Measurements from ENCODE around the gene NDRG2. TPM values are rescaled to one million over a fixed set of nuclear protein-coding genes. Genes with fewer than 3 reads are reported as not detected.

Gene NDRG2
- total RNA-seq, 1 donor from 2014 or later, result 33.1 TPM

DNA sequence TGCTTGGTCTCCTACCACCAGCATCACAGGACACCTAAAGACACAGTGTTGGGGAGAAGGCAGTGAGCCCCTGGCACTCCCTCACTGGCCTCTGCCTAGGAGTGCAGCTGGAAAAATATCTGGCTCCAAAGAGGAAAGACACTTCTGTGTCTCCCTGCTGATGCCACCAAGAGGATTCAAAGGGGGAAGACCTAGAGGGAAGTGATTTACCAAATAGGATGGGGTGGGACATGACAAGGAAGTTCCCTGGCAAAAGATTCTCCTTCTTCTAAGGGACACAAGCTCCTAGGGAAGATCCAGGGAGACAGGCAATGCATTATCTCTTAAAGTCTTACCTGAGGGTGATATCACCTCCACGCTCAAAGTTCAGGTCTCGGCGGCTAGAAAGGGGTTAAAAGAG is 6.1 kb downstream of the NDRG2 start:
- no peak overlapping the region for H3K27ac Mint-ChIP-seq (ENCODE audit: unreplicated experiment)
- TF ChIP-seq, protein P1, sequence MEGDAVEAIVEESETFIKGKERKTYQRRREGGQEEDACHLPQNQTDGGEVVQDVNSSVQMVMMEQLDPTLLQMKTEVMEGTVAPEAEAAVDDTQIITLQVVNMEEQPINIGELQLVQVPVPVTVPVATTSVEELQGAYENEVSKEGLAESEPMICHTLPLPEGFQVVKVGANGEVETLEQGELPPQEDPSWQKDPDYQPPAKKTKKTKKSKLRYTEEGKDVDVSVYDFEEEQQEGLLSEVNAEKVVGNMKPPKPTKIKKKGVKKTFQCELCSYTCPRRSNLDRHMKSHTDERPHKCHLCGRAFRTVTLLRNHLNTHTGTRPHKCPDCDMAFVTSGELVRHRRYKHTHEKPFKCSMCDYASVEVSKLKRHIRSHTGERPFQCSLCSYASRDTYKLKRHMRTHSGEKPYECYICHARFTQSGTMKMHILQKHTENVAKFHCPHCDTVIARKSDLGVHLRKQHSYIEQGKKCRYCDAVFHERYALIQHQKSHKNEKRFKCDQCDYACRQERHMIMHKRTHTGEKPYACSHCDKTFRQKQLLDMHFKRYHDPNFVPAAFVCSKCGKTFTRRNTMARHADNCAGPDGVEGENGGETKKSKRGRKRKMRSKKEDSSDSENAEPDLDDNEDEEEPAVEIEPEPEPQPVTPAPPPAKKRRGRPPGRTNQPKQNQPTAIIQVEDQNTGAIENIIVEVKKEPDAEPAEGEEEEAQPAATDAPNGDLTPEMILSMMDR (IDR thresholded peaks at IDR 0.05; ENCODE audit: partially characterized antibody, unreplicated experiment), result no peak
- peaks cover 8% of the 10 kb centered on the region for H3K9me3 Mint-ChIP-seq (ENCODE audit: unreplicated experiment)
- peaks cover 2% of the 10 kb centered on the region for H3K27me3 Mint-ChIP-seq (ENCODE audit: unreplicated experiment)
- H3K4me3 Mint-ChIP-seq (ENCODE audit: unreplicated experiment), result no peak overlapping the region
- H3K36me3 Mint-ChIP-seq (ENCODE audit: unreplicated experiment), result peaks cover 4% of the 10 kb centered on the region
- H3K4me1 Mint-ChIP-seq (ENCODE audit: low read depth, unreplicated experiment), result peaks cover 4% of the 10 kb centered on the region
- DNase-seq, result no peak

DNA sequence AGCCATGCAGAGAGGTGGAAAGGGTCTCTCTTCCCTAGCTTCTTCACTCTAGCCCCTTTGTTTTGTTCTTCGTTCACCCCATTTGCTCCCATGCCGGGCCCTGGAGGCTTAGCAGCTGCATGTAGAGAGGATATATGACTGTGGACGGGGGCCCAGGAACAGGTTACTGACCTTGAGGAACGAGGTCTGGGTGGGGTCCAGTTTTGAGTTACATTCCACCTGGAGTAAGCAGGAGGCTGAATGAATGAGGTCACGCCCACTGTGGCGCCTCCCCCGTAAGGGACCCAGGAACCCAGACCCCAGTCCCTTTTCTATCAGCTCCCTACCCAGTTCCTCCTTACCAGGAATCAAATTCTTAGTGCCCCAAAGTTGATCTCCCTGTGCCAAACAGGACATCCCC is 6.6 kb downstream of the NDRG2 start:
- Mint-ChIP-seq H3K27me3 (ENCODE audit: unreplicated experiment) (peaks cover 2% of the 10 kb centered on the region), H3K27ac (ENCODE audit: unreplicated experiment) (no peak overlapping the region), H3K4me1 (ENCODE audit: low read depth, unreplicated experiment) (peaks cover 4% of the 10 kb centered on the region), H3K9me3 (ENCODE audit: unreplicated experiment) (peaks cover 7% of the 10 kb centered on the region), H3K36me3 (ENCODE audit: unreplicated experiment) (peaks cover 4% of the 10 kb centered on the region), H3K4me3 (ENCODE audit: unreplicated experiment) (no peak overlapping the region)
- no peak for DNase-seq
- TF ChIP-seq, protein P1 (IDR thresholded peaks at IDR 0.05; ENCODE audit: partially characterized antibody, unreplicated experiment), result no peak

DNA sequence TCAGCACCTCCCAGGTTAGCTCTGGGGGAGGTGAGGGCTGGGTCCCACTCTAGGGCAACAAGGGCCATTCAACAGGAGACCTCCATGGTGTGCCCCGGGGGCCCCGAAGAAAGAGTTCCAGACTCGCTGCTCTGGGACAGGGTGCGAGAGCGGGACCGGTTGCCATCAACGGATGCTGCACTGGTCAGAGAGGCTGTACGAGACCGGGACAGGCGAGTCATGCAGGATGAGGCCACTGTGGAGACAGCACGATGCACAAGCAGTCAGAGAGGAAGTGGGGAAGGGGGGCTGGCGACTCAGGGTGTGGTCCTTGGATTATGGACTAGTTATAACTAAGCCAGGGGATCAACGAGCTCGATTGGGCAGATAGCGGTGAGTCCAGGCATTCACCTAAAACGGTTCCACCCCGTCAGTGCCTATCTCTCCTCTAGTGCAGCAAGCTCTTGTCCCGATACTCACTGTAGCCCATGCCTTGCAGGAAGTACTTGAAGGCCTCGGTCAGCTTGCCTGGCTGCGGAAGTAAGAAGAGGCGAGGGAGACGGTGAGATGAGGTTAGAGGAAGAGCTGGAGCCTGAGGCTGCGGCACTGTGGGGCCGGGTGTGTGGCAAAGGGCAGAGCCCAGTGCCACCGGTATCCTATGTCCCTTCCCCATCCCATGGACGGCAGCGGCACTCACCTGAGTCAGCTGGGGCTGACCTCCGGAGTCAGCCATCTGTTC is 7.2 kb downstream of the NDRG2 start:
- TF ChIP-seq, protein P1 (IDR thresholded peaks at IDR 0.05; ENCODE audit: partially characterized antibody, unreplicated experiment), result no peak
- Mint-ChIP-seq H3K27me3 (ENCODE audit: unreplicated experiment) (peaks cover 2% of the 10 kb centered on the region), H3K9me3 (ENCODE audit: unreplicated experiment) (peaks cover 4% of the 10 kb centered on the region), H3K27ac (ENCODE audit: unreplicated experiment) (no peak overlapping the region), H3K4me1 (ENCODE audit: low read depth, unreplicated experiment) (peaks cover 3% of the 10 kb centered on the region), H3K36me3 (ENCODE audit: unreplicated experiment) (peaks cover under 1% of the 10 kb centered on the region), H3K4me3 (ENCODE audit: unreplicated experiment) (no peak overlapping the region)
- no peak for DNase-seq

DNA sequence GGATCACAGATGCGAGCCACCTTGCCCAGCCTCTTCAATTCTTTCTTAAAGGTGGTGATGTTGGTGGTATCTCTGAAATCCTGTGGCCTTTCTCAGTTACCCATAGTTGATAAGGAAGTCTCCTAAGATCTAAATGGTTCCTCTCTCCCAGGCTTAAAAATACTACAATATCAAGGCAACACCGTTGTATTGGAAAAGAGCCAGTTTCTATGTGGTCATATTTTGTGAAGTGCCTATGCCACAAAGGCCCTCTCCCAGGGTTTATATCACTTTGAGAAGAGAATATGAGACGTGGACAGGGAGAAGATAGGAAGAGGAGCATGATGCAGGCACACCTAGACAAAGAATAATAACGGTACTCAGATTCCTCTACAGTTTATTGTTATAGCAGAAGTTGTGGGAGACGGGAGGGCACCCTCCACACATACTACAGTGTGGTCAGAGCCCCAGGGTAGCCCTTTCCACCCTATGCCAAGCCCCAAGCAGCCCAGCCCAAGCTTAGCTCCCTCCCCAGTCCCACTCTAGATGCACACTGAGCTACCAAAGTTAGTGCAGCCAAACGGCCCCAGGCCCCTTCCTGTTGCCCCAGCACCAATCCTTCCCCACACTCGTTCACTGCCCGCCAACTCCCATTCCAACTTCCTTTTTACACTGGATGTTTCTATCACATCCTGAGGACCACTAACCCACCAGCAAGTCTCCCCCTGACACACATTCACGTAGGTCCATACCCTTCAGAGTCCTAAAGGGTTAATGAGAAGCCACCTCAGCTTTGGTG is 8.3 kb downstream of the NDRG2 start:
- Mint-ChIP-seq H3K27me3 (ENCODE audit: unreplicated experiment) (no peaks in the 10 kb centered on the region), H3K4me3 (ENCODE audit: unreplicated experiment) (no peak overlapping the region), H3K36me3 (ENCODE audit: unreplicated experiment) (no peaks in the 10 kb centered on the region), H3K9me3 (ENCODE audit: unreplicated experiment) (peaks cover 2% of the 10 kb centered on the region), H3K27ac (ENCODE audit: unreplicated experiment) (no peak overlapping the region), H3K4me1 (ENCODE audit: low read depth, unreplicated experiment) (peaks cover 3% of the 10 kb centered on the region)
- DNase-seq, result no peak
- TF ChIP-seq, protein P1 (IDR thresholded peaks at IDR 0.05; ENCODE audit: partially characterized antibody, unreplicated experiment), result no peak

DNA sequence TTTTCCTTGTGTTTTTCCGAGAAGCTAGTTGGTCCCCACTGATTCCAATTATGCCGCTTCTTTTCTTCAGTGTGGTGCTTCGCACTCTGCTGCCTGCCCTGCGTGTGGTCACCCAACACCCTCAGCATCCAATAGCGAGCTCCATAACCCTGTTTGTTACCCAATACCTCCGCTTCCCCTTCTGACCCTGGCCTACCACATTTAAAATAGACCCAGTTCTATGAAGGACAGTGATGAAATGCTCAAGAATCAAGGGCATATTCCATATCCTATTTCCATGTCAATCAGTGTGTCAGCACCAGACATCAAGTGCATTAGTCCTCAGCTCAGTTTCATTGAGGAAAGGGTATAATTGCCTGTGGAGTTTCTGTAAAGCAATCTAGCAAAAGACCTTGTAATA is 9.5 kb downstream of the NDRG2 start:
- Mint-ChIP-seq H3K27ac (ENCODE audit: unreplicated experiment) (no peak overlapping the region), H3K27me3 (ENCODE audit: unreplicated experiment) (no peaks in the 10 kb centered on the region), H3K4me1 (ENCODE audit: low read depth, unreplicated experiment) (peaks cover 3% of the 10 kb centered on the region), H3K4me3 (ENCODE audit: unreplicated experiment) (no peak overlapping the region), H3K36me3 (ENCODE audit: unreplicated experiment) (no peaks in the 10 kb centered on the region), H3K9me3 (ENCODE audit: unreplicated experiment) (peaks cover 2% of the 10 kb centered on the region)
- TF ChIP-seq, protein P1 (IDR thresholded peaks at IDR 0.05; ENCODE audit: partially characterized antibody, unreplicated experiment), result no peak
- no peak for DNase-seq

Data from glutamatergic neuron (in vitro differentiated cells).